ENCODE measurements around the gene CDCA3.

DNA sequence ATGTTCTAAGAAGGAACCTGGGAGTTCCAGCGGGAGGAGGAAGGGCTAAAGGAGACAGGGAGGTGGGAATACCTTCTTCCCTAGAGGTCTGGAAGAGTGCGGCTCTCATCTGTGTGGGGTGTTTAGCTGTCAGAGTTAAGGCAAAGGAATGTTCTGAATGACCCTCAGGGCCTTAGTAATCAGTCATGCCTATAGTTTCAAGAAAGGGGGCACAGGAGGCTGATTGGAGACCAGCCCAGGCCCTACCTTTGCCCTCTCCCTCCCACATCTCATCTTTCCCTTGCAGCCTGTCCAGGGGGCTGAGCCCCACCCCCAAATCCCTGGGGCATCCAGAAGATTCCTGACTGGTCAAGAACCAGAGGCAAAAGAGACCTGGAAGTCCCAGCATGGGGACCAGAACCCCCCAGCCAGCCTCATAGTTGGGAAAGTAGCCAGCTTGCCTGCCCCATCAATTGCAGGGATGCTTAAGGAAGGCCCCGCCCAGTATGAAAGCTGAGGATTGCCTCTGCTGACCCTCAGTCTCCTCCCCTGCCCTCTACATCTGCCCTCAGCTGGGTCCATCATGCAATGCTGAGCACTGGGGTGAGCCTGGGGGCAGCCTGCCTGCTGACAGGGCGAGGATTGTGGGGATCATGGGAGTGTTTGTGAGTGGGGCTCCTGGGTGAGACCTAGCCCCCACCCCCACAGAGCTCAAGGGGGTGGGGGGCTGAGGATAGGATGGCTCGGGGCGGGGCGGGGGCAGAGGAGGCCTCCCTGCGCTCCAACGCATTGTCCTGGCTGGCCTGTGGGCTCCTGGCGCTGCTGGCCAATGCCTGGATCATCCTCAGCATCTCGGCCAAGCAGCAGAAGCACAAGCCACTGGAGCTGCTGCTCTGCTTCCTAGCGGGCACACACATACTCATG, 27.7 kb downstream of the CDCA3 start:
- TF ChIP-seq, protein P1, sequence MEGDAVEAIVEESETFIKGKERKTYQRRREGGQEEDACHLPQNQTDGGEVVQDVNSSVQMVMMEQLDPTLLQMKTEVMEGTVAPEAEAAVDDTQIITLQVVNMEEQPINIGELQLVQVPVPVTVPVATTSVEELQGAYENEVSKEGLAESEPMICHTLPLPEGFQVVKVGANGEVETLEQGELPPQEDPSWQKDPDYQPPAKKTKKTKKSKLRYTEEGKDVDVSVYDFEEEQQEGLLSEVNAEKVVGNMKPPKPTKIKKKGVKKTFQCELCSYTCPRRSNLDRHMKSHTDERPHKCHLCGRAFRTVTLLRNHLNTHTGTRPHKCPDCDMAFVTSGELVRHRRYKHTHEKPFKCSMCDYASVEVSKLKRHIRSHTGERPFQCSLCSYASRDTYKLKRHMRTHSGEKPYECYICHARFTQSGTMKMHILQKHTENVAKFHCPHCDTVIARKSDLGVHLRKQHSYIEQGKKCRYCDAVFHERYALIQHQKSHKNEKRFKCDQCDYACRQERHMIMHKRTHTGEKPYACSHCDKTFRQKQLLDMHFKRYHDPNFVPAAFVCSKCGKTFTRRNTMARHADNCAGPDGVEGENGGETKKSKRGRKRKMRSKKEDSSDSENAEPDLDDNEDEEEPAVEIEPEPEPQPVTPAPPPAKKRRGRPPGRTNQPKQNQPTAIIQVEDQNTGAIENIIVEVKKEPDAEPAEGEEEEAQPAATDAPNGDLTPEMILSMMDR (IDR thresholded peaks at IDR 0.05; ENCODE audit: low read length): no peak
- no peak for TF ChIP-seq EZH2 (optimal IDR thresholded peaks at IDR 0.05; ENCODE audit: low read depth, low read length)

Measured in MM.1S (cell line).